Measurements from ENCODE around the gene NTM.

- TF ChIP-seq CTCF (conservative IDR thresholded peaks at IDR 0.05; ENCODE audit: low read length) (no peak), EZH2phosphoT487 (IDR thresholded peaks at IDR 0.05; ENCODE audit: borderline replicate concordance) (no peak)
Observed at GRCh38 chr11:131969261-131969660, 598.8 kb downstream of the NTM start.

Measured in Loucy (cell line).